ENCODE data around the gene PTPN12.

PTPN12 gene

GRCh38 chr7:77655836-77656455 is 118.9 kb downstream of the PTPN12 start:
- Histone ChIP-seq H3K9ac (ENCODE audit: low read length) (no peak overlapping the region), H3K9me3 (ENCODE audit: control insufficient read depth, low read length) (no peaks in the 10 kb centered on the region), H3K4me1 (ENCODE audit: control insufficient read depth, insufficient read depth, low read length) (peaks cover 28% of the 10 kb centered on the region), H3K27me3 (ENCODE audit: control insufficient read depth, insufficient read depth, low read length) (no peaks in the 10 kb centered on the region), H3K36me3 (ENCODE audit: control insufficient read depth, insufficient read depth, low read length) (no peaks in the 10 kb centered on the region), H3K4me3 (ENCODE audit: low read length) (no peak overlapping the region)

GRCh38 chr7:77657427-77658224 is 120.5 kb downstream of the PTPN12 start:
- H3K36me3 ChIP-seq (ENCODE audit: control insufficient read depth, insufficient read depth, low read length), result no peaks in the 10 kb centered on the region
- H3K9ac ChIP-seq (ENCODE audit: low read length), result no peak overlapping the region
- no peak overlapping the region for H3K4me3 ChIP-seq (ENCODE audit: low read length)
- H3K9me3 ChIP-seq (ENCODE audit: control insufficient read depth, low read length), result no peaks in the 10 kb centered on the region
- peaks cover 28% of the 10 kb centered on the region for H3K4me1 ChIP-seq (ENCODE audit: control insufficient read depth, insufficient read depth, low read length)
- no peaks in the 10 kb centered on the region for H3K27me3 ChIP-seq (ENCODE audit: control insufficient read depth, insufficient read depth, low read length)

- Histone ChIP-seq H3K9ac (ENCODE audit: low read length) (no peak overlapping the region), H3K27me3 (ENCODE audit: control insufficient read depth, insufficient read depth, low read length) (no peaks in the 10 kb centered on the region), H3K4me1 (ENCODE audit: control insufficient read depth, insufficient read depth, low read length) (peaks cover 17% of the 10 kb centered on the region), H3K36me3 (ENCODE audit: control insufficient read depth, insufficient read depth, low read length) (no peaks in the 10 kb centered on the region), H3K4me3 (ENCODE audit: low read length) (no peak overlapping the region), H3K9me3 (ENCODE audit: control insufficient read depth, low read length) (no peaks in the 10 kb centered on the region)
Measured at GRCh38 chr7:77658928-77659327, 121.8 kb downstream of the PTPN12 start.

- no peak overlapping the region for H3K9ac ChIP-seq (ENCODE audit: low read length)
- no peak overlapping the region for H3K4me3 ChIP-seq (ENCODE audit: low read length)
- no peaks in the 10 kb centered on the region for H3K9me3 ChIP-seq (ENCODE audit: control insufficient read depth, low read length)
- H3K36me3 ChIP-seq (ENCODE audit: control insufficient read depth, insufficient read depth, low read length), result no peaks in the 10 kb centered on the region
- no peaks in the 10 kb centered on the region for H3K27me3 ChIP-seq (ENCODE audit: control insufficient read depth, insufficient read depth, low read length)
- no peaks in the 10 kb centered on the region for H3K4me1 ChIP-seq (ENCODE audit: control insufficient read depth, insufficient read depth, low read length)
Measured at GRCh38 chr7:77661816-77662215, 124.7 kb downstream of the PTPN12 start.

- Histone ChIP-seq H3K36me3 (ENCODE audit: control insufficient read depth, insufficient read depth, low read length) (no peaks in the 10 kb centered on the region), H3K9ac (ENCODE audit: low read length) (no peak overlapping the region), H3K27me3 (ENCODE audit: control insufficient read depth, insufficient read depth, low read length) (no peaks in the 10 kb centered on the region), H3K4me1 (ENCODE audit: control insufficient read depth, insufficient read depth, low read length) (peaks cover 8% of the 10 kb centered on the region), H3K9me3 (ENCODE audit: control insufficient read depth, low read length) (no peaks in the 10 kb centered on the region), H3K4me3 (ENCODE audit: low read length) (no peak overlapping the region)
Measured at GRCh38 chr7:77662869-77663268, 125.8 kb downstream of the PTPN12 start.

- no peaks in the 10 kb centered on the region for H3K9me3 ChIP-seq (ENCODE audit: control insufficient read depth, low read length)
- no peak overlapping the region for H3K4me3 ChIP-seq (ENCODE audit: low read length)
- no peaks in the 10 kb centered on the region for H3K36me3 ChIP-seq (ENCODE audit: control insufficient read depth, insufficient read depth, low read length)
- H3K9ac ChIP-seq (ENCODE audit: low read length), result no peak overlapping the region
- peaks cover 10% of the 10 kb centered on the region for H3K4me1 ChIP-seq (ENCODE audit: control insufficient read depth, insufficient read depth, low read length)
- no peaks in the 10 kb centered on the region for H3K27me3 ChIP-seq (ENCODE audit: control insufficient read depth, insufficient read depth, low read length)
Measured at GRCh38 chr7:77664715-77665114, 127.6 kb downstream of the PTPN12 start.

- no peak overlapping the region for H3K4me3 ChIP-seq (ENCODE audit: low read length)
- no peaks in the 10 kb centered on the region for H3K36me3 ChIP-seq (ENCODE audit: control insufficient read depth, insufficient read depth, low read length)
- no peaks in the 10 kb centered on the region for H3K9me3 ChIP-seq (ENCODE audit: control insufficient read depth, low read length)
- H3K9ac ChIP-seq (ENCODE audit: low read length), result no peak overlapping the region
- no peaks in the 10 kb centered on the region for H3K27me3 ChIP-seq (ENCODE audit: control insufficient read depth, insufficient read depth, low read length)
- H3K4me1 ChIP-seq (ENCODE audit: control insufficient read depth, insufficient read depth, low read length), result peaks cover 10% of the 10 kb centered on the region
Measured at GRCh38 chr7:77665161-77665560, 128.1 kb downstream of the PTPN12 start.

GRCh38 chr7:77667459-77668086 is 130.5 kb downstream of the PTPN12 start:
- H3K27me3 ChIP-seq (ENCODE audit: control insufficient read depth, insufficient read depth, low read length), result no peaks in the 10 kb centered on the region
- no peak overlapping the region for H3K4me3 ChIP-seq (ENCODE audit: low read length)
- H3K9ac ChIP-seq (ENCODE audit: low read length), result no peak overlapping the region
- peaks cover 10% of the 10 kb centered on the region for H3K4me1 ChIP-seq (ENCODE audit: control insufficient read depth, insufficient read depth, low read length)
- H3K9me3 ChIP-seq (ENCODE audit: control insufficient read depth, low read length), result no peaks in the 10 kb centered on the region
- no peaks in the 10 kb centered on the region for H3K36me3 ChIP-seq (ENCODE audit: control insufficient read depth, insufficient read depth, low read length)

GRCh38 chr7:77674878-77675277 is 137.8 kb downstream of the PTPN12 start:
- Histone ChIP-seq H3K36me3 (ENCODE audit: control insufficient read depth, insufficient read depth, low read length) (no peaks in the 10 kb centered on the region), H3K9ac (ENCODE audit: low read length) (no peak overlapping the region), H3K4me3 (ENCODE audit: low read length) (no peak overlapping the region), H3K9me3 (ENCODE audit: control insufficient read depth, low read length) (no peaks in the 10 kb centered on the region), H3K4me1 (ENCODE audit: control insufficient read depth, insufficient read depth, low read length) (peaks cover 16% of the 10 kb centered on the region), H3K27me3 (ENCODE audit: control insufficient read depth, insufficient read depth, low read length) (no peaks in the 10 kb centered on the region)

GRCh38 chr7:77679608-77680007 is 142.5 kb downstream of the PTPN12 start:
- Histone ChIP-seq H3K9me3 (ENCODE audit: control insufficient read depth, low read length) (no peaks in the 10 kb centered on the region), H3K9ac (ENCODE audit: low read length) (peak overlapping the region; percentile 7), H3K27me3 (ENCODE audit: control insufficient read depth, insufficient read depth, low read length) (no peaks in the 10 kb centered on the region), H3K4me1 (ENCODE audit: control insufficient read depth, insufficient read depth, low read length) (peaks cover 37% of the 10 kb centered on the region), H3K36me3 (ENCODE audit: control insufficient read depth, insufficient read depth, low read length) (no peaks in the 10 kb centered on the region), H3K4me3 (ENCODE audit: low read length) (no peak overlapping the region)

- H3K9me3 ChIP-seq (ENCODE audit: control insufficient read depth, low read length), result no peaks in the 10 kb centered on the region
- no peak overlapping the region for H3K9ac ChIP-seq (ENCODE audit: low read length)
- no peaks in the 10 kb centered on the region for H3K27me3 ChIP-seq (ENCODE audit: control insufficient read depth, insufficient read depth, low read length)
- no peak overlapping the region for H3K4me3 ChIP-seq (ENCODE audit: low read length)
- H3K4me1 ChIP-seq (ENCODE audit: control insufficient read depth, insufficient read depth, low read length), result peaks cover 44% of the 10 kb centered on the region
- H3K36me3 ChIP-seq (ENCODE audit: control insufficient read depth, insufficient read depth, low read length), result no peaks in the 10 kb centered on the region
Measured at GRCh38 chr7:77680266-77680665, 143.2 kb downstream of the PTPN12 start.

GRCh38 chr7:77684030-77684429 is 146.9 kb downstream of the PTPN12 start:
- H3K36me3 ChIP-seq (ENCODE audit: control insufficient read depth, insufficient read depth, low read length), result no peaks in the 10 kb centered on the region
- H3K9me3 ChIP-seq (ENCODE audit: control insufficient read depth, low read length), result no peaks in the 10 kb centered on the region
- peak overlapping the region; percentile 2 for H3K4me3 ChIP-seq (ENCODE audit: low read length)
- H3K9ac ChIP-seq (ENCODE audit: low read length), result no peak overlapping the region
- peaks cover 63% of the 10 kb centered on the region for H3K4me1 ChIP-seq (ENCODE audit: control insufficient read depth, insufficient read depth, low read length)
- H3K27me3 ChIP-seq (ENCODE audit: control insufficient read depth, insufficient read depth, low read length), result no peaks in the 10 kb centered on the region
